GM18499 (cell line): ENCODE results near the gene IFI27.

Experiments
- ATAC-seq: cut with Tn5 transposase; IDR thresholded peaks from one replicate; pipeline ENCODE4 v1.9.1; 2021; ENCODE audit warnings: moderate number of reproducible peaks; ENCODE audit not compliant: insufficient read depth, unreplicated experiment

Gene IFI27

DNA sequence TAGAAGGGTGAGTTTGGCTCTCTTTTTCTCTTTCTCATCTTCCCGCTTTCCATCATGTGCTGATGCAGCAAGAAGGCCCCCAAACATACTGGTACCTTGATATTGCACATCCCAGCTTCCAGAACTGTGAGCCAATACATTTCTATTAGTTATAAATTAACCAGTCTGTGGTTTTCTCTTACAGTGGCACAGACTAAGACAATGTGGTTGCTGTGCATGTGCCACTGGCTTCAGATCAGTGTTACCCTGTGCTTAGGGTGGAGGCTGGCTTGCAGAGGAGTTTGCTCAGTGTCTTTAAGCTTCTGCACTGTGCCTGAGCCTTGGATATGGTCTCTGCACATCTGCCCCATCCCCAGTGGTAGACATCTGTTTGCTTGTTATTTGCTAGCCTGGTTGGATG is 13.3 kb downstream of the IFI27 start:
- no peak for ATAC-seq

GRCh38 chr14:94124582-94125377 is 14.2 kb downstream of the IFI27 start:
- no peak for ATAC-seq

- no peak for ATAC-seq
These were observed 15.3 kb downstream of the IFI27 start for GRCh38 chr14:94125659-94126418.

- no peak for ATAC-seq
These were observed 15.8 kb downstream of the IFI27 start for GRCh38 chr14:94126419-94126677.

GRCh38 chr14:94126800-94127199 is 16.3 kb downstream of the IFI27 start:
- ATAC-seq, result no peak

DNA sequence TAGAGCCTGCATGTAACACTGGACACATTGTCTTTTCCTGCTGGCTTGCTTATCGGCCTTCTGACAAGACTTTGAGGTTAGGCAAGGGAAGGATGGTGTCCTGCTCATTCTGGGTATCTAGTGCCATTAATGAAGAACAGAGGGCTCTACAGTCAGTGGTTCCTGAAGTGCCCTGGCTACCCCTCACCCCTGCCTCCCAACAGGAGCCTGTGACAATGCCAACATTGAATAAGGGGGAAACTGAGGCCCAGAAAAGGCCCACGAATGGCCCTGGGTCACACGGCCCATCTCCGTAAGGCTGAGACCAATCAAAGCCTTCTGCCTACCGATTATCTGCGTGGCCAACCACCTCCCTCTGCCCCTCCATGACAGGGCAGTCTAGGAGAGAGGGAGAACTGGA is 16.8 kb downstream of the IFI27 start:
- no peak for ATAC-seq

- no peak for ATAC-seq
These were observed 17.8 kb downstream of the IFI27 start for GRCh38 chr14:94128216-94128839.

GRCh38 chr14:94129111-94129757 is 18.7 kb downstream of the IFI27 start, which contains the start of gene IFI27L2:
Gene IFI27L2 (minus strand): TSS chr14:94129604. CDS start chr14:94129564, 40 bp downstream.
- no peak for ATAC-seq

DNA sequence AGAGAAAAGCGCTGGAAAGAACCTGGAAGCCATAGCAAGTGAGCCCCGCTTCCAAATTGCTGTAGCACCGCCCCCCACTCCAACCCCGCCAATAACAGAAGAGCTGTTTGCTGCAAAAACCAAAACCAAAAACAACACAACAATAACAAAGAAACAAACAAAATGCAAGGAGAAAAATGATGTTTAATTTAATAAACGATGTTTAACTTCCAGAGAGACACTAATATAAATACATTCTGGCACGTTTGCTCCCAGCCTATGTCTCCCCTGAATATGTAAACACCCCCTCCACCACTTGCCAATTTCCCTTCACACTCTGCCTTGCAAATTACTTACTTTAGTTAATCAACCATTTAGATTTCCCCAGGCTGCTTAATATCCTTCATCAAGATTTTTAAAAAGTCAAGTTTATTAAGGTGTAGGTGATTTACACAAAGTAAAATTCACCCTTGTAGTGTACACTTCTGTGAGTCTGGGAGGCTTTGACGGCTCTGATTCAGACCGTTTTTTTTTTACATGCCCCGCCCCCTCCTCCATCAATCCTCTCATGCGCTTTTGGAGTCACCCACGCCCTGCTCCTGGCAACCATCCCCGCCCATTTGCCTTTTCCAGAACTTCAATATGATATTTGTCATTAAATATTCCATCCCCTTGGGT is 19.4 kb downstream of the IFI27 start:
- no peak for ATAC-seq

DNA sequence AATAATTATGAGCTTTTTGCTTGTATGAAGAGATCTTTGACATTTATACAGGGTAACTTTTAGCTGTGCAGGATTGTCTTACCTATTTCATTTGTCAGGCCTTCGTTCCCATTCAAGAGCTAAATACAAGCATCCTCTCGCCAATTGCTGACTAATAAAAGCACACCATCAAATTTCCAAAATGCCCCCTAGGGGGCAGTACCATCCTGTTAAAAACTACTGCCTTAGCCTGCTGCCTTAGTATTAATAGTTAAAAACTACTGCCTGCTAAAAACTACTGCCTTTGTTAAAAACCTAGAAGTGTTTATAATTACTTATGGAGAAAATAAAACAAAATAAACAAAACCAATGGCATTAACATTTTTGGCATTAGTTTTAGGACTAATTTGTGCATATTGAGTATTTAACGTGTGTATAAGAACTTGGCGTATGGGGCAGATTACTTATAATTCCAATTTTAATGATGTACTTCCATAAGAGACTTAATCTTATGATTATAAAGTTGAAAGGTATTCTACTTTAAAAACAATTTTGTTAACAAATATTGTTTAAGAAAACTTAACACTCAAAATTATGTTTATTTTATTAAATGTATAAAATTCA is 21.9 kb downstream of the IFI27 start:
- ATAC-seq, result no peak

DNA sequence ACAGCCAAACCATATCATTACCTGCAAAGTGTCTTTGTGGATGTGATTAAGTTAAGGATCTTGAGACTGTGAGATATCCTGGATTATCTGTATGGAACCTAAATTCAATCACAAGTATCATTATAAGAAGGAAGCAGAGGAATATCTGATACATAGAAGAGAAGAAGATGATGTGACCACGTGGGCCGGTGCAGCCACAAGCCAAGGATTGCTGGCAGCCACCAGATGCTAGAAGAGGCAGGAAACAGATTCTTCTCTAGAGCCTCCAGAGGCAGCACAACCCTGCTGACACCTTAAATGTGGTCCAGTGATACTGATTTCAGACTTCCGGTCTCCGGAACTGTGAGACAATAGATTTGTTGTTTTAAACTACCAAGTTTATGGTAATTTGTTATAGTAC is 24.9 kb downstream of the IFI27 start:
- ATAC-seq, result no peak

DNA sequence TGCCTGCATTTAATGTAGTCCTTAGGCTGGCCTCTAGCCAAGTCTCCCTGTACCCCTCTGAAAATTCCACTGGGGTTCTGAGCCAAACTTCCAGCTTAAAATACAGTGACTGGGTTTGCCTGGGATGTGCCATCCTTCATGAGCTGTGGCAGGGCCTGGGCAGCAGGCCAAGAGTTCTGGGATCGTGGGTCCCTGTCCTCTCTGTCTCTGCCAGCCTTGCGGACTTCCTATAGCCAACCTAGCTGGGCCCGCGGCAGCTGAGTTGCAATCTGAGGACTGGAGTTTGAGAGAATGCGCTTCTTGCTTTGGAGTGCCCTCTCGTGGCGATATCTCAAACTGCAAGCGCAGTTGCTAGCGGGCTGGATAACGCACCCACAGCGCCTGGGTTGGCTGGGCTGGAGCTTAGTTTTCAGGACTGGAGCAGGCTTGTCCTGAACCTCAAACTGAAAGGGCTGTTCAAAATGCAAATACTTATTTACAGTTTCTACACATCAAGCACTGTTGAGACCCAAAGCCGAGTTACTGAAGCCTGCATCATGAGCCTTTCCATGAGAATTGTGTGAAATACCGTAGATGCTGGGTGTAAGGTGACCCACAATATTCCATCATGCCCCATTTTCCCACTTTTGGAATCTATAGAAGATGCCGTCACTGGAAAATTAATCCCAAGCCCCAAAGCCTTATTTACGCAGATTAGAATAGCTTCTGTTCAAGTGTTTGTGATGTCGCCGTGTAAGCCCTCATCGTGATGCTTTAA is 26.2 kb downstream of the IFI27 start:
- ATAC-seq, result no peak

DNA sequence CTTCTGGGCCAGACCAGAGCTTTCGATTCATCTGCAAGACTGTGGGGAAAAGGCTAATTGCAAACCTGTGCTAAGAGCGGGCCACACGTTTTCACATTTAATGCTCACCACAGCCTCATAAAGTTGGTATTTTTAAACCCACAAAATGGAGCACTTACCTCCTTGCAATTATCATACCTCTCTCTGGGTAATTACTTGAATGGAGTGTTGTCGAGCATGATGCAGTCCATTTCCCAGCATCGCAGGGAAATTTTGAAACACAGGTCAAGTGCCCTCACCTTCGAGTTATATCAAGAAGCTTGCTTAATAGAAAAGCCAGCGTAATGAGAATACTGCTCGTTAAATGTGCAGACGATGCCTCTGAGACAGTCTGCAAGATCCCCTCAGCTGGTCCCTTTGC is 27.7 kb downstream of the IFI27 start:
- ATAC-seq, result no peak

- ATAC-seq, result no peak
These were observed 28.5 kb downstream of the IFI27 start for GRCh38 chr14:94139006-94139405.

DNA sequence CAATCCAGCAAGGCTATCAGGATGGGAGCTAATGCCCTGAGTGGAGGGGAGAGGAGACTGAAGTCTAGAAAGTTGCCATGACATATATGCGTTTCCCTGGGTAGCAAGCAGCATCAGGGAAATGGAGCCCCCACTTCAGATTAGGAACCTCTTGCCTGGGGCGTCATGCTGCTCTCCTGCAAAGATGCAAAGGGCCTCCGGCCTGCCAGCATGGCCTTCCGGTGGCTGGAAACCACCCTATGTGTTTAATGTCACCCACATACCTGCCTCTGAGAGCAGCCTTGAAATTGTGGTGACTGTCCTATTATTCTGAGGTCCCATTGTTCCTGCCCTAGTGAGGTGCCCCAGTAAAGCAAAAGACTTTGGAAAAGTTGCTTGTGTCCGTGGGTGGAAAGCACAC is 28.9 kb downstream of the IFI27 start:
- ATAC-seq, result no peak

DNA sequence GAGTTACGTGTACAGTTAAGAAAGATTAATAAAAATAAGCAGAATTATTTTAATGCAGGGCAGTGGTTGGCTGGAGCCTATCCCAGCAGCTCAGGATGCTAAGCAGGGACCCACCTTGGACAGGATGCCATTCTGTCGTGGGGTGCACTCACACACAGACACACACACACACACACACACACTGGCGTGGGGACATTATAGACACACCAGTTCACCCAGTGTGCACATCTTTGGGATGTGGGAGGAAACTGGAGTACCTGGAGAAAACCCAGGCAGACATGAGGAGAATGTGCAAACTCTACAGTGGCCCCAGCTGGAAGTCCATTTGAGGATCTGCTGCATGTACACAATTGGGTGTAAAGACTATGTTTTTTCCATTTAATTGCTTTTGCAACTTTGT is 31.7 kb downstream of the IFI27 start:
- no peak for ATAC-seq

GRCh38 chr14:94142836-94143235 is 32.3 kb downstream of the IFI27 start:
- ATAC-seq, result no peak

DNA sequence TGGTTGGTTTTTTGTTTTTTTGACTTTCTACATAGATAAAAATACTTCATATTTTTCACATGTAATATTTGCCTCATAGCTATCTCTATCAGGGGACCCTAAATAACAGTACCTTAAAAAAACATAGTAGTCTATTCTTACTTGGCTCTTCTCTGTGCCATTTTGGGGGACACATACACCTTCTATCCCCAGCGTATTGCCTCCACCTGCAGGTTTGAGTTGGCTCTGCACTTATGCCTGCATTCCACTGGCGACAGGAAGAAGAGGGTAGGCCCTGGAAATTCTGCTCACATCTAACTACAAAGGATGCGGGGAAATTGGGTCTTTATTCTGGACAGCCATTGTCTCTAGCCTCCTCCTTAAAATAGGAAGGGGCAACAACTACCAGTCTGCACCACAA is 32.7 kb downstream of the IFI27 start:
- ATAC-seq, result no peak

GRCh38 chr14:94143711-94144110 is 33.2 kb downstream of the IFI27 start:
- ATAC-seq, result no peak
